Astrocyte (in vitro differentiated cells and primary cell): Measurements from ENCODE around the gene SLC35A3.

Source experiments
- CTCF ChIP-seq: IDR thresholded peaks from 2 replicates; pipeline ENCODE4 v1.5.1; 2011; ENCODE audit warnings: low read depth, mild to moderate bottlenecking, inconsistent platforms, low read length, moderate library complexity; ENCODE audit not compliant: insufficient read depth
- EZH2 ChIP-seq: IDR thresholded peaks from 2 replicates; pipeline ENCODE4 v1.6.1; 2012; ENCODE audit warnings: mild to moderate bottlenecking, low read length, inconsistent platforms; ENCODE audit not compliant: insufficient read depth

- TF ChIP-seq CTCF (no peak), EZH2 (no peak)
Measured at GRCh38 chr1:100076319-100076718, 106.5 kb downstream of the SLC35A3 start.
